ENCODE measurements around the gene DEPDC5. TPM values are rescaled to one million over a fixed set of nuclear protein-coding genes. Genes with fewer than 3 reads are reported as not detected.

The DEPDC5 gene
- total RNA-seq, 3 donors from 2014 or later (not counting 1 experiment from before 2014, with no cell fraction given), result 56.7 to 67.9 (median 62.6) TPM

DNA sequence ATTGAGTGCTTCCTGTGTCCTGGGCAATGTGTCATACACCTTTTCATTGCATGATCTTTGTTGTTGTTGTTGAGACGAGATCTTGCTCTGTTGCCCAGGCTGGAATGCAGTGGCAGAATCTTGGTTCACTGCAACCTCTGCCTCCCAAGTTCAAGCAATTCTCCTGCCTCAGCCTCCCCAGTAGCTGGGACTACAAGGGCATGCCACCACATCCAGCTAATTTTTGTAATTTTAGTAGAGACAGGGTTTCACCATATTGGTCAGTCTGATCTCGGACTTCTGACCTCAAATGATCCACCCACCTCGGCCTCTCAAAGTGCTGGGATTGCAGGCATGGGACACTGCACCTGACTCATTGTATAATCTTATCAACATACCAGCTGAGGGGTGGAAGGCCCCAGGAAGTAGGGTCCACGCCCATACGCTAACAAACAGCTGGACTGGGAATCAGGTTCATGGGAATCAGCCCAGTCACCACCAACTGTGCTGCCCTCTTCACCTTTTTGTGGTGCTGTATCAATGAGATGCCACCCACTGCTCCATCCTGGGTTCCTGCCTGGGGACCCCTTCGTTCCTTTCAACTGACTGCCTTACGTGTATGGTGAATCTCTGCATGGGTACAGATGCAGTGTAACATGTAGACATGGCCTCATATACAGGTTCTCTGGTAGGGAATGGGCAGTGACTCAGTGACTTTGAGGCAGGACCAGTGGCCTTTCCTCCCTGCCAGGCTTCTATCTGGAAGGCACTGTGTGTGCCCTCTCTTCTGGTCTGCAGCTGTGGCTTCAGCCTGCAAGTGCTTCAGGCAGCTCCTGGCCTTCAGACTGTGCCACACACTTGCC lies 158.0 kb downstream of the DEPDC5 start:
- no peaks in the 10 kb centered on the region for H3K9me3 ChIP-seq (ENCODE audit: control insufficient read depth, insufficient read depth, low read length)
- Mint-ChIP-seq H3K27me3 (ENCODE audit: low read depth in 2 of 2) (no peaks in the 10 kb centered on the region), H3K4me1 (no peaks in the 10 kb centered on the region), H3K4me3 (no peak overlapping the region), H3K9me3 (no peaks in the 10 kb centered on the region), H3K27ac (no peak overlapping the region), H3K36me3 (no peaks in the 10 kb centered on the region)
- H3K4me3 ChIP-seq (ENCODE audit: low read length), result no peak overlapping the region
- ATAC-seq (no peak), DNase-seq (no peak)
- no peaks in the 10 kb centered on the region for H3K27me3 ChIP-seq (ENCODE audit: control insufficient read depth, insufficient read depth, low read length)
- H3K4me1 ChIP-seq (ENCODE audit: control insufficient read depth, insufficient read depth, low read length), result no peaks in the 10 kb centered on the region
- 96% methylated on average over 7 of the region's 7 CpGs for WGBS (ENCODE audit: insufficient coverage)
- no peaks in the 10 kb centered on the region for H3K36me3 ChIP-seq (ENCODE audit: control insufficient read depth, insufficient read depth, low read length)
- intact Hi-C loops (cut with micrococcal nuclease), result no loop called here
- TF ChIP-seq, protein P1, sequence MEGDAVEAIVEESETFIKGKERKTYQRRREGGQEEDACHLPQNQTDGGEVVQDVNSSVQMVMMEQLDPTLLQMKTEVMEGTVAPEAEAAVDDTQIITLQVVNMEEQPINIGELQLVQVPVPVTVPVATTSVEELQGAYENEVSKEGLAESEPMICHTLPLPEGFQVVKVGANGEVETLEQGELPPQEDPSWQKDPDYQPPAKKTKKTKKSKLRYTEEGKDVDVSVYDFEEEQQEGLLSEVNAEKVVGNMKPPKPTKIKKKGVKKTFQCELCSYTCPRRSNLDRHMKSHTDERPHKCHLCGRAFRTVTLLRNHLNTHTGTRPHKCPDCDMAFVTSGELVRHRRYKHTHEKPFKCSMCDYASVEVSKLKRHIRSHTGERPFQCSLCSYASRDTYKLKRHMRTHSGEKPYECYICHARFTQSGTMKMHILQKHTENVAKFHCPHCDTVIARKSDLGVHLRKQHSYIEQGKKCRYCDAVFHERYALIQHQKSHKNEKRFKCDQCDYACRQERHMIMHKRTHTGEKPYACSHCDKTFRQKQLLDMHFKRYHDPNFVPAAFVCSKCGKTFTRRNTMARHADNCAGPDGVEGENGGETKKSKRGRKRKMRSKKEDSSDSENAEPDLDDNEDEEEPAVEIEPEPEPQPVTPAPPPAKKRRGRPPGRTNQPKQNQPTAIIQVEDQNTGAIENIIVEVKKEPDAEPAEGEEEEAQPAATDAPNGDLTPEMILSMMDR (IDR thresholded peaks at IDR 0.05), result no peak
- no peak overlapping the region for H3K27ac ChIP-seq (ENCODE audit: low read length)

- Histone ChIP-seq H3K27ac (ENCODE audit: low read length) (no peak overlapping the region), H3K4me1 (ENCODE audit: control insufficient read depth, insufficient read depth, low read length) (peaks cover 6% of the 10 kb centered on the region), H3K4me3 (ENCODE audit: low read length) (no peak overlapping the region), H3K36me3 (ENCODE audit: control insufficient read depth, insufficient read depth, low read length) (no peaks in the 10 kb centered on the region), H3K9me3 (ENCODE audit: control insufficient read depth, insufficient read depth, low read length) (no peaks in the 10 kb centered on the region), H3K27me3 (ENCODE audit: control insufficient read depth, insufficient read depth, low read length) (no peaks in the 10 kb centered on the region)
- Mint-ChIP-seq H3K4me3 (no peak overlapping the region), H3K9me3 (no peaks in the 10 kb centered on the region), H3K36me3 (no peaks in the 10 kb centered on the region), H3K4me1 (no peaks in the 10 kb centered on the region), H3K27ac (no peak overlapping the region), H3K27me3 (ENCODE audit: low read depth in 2 of 2) (no peaks in the 10 kb centered on the region)
- TF ChIP-seq, protein P1 (IDR thresholded peaks at IDR 0.05), result no peak
- ATAC-seq (no peak), DNase-seq (no peak)
- WGBS (ENCODE audit: insufficient coverage), result 91% methylated on average over 1 of the region's 1 CpG
- intact Hi-C loops (cut with micrococcal nuclease), result no loop called here
Measured at GRCh38 chr22:31912407-31912743, 158.6 kb downstream of the DEPDC5 start.

DNA sequence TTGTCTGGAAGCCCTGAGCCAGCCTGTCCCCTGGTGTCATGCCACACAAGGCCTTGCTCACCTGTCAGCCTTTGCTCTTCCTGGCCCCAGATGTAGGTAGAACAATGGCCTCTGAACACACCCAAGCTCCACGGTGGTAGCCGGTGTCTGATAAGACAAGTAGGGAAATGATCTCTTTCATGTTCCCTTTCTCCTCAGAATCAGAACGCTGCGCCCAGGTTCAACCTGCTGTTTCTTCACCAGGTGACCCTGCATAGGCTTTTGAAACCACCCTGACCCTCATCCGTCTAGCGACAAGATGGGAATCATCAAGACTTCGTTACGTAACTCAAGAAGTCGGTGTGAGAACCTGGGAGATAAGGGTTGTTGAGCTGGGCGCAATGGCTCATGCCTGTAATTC lies 161.8 kb downstream of the DEPDC5 start:
- Mint-ChIP-seq H3K4me1 (no peaks in the 10 kb centered on the region), H3K27me3 (ENCODE audit: low read depth in 2 of 2) (no peaks in the 10 kb centered on the region), H3K27ac (no peak overlapping the region), H3K36me3 (no peaks in the 10 kb centered on the region), H3K9me3 (no peaks in the 10 kb centered on the region), H3K4me3 (no peak overlapping the region)
- intact Hi-C loops (cut with micrococcal nuclease), result no loop called here
- DNase-seq (no peak), ATAC-seq (no peak)
- H3K9me3 ChIP-seq (ENCODE audit: control insufficient read depth, insufficient read depth, low read length), result no peaks in the 10 kb centered on the region
- WGBS (ENCODE audit: insufficient coverage), result 97% methylated on average over 10 of the region's 10 CpGs
- H3K4me1 ChIP-seq (ENCODE audit: control insufficient read depth, insufficient read depth, low read length), result peaks cover 16% of the 10 kb centered on the region
- H3K36me3 ChIP-seq (ENCODE audit: control insufficient read depth, insufficient read depth, low read length), result no peaks in the 10 kb centered on the region
- TF ChIP-seq, protein P1 (IDR thresholded peaks at IDR 0.05), result no peak
- no peak overlapping the region for H3K27ac ChIP-seq (ENCODE audit: low read length)
- H3K27me3 ChIP-seq (ENCODE audit: control insufficient read depth, insufficient read depth, low read length), result no peaks in the 10 kb centered on the region
- H3K4me3 ChIP-seq (ENCODE audit: low read length), result no peak overlapping the region
